T-helper 1 cell treated with Interleukin-12 subunit alpha and Interleukin-12 subunit beta and Interleukin-4 antibody, amounts not matched to agents 30 μg/mL and 1 μg/mL, for 36 hours (primary cell): ENCODE results near the gene CAPS.

Experiments
- H3K27ac Mint-ChIP-seq: one replicate; pipeline ENCODE4 v1.8.0; 2021; ENCODE audit warnings: mild to moderate bottlenecking, mixed read lengths
- H3K27me3 Mint-ChIP-seq: one replicate; pipeline ENCODE4 v1.8.0; 2021; ENCODE audit warnings: low read depth, mixed read lengths
- H3K36me3 Mint-ChIP-seq: one replicate; pipeline ENCODE4 v1.8.0; 2021; ENCODE audit warnings: low read depth, mixed read lengths
- H3K4me1 Mint-ChIP-seq: one replicate; pipeline ENCODE4 v1.8.0; 2021; ENCODE audit warnings: low read depth, mixed read lengths
- H3K4me3 Mint-ChIP-seq: one replicate; pipeline ENCODE4 v1.8.0; 2021; ENCODE audit warnings: mild to moderate bottlenecking, moderate library complexity, mixed read lengths
- H3K9me3 Mint-ChIP-seq: one replicate; pipeline ENCODE4 v1.8.0; 2021; ENCODE audit warnings: mixed read lengths

CAPS gene

DNA sequence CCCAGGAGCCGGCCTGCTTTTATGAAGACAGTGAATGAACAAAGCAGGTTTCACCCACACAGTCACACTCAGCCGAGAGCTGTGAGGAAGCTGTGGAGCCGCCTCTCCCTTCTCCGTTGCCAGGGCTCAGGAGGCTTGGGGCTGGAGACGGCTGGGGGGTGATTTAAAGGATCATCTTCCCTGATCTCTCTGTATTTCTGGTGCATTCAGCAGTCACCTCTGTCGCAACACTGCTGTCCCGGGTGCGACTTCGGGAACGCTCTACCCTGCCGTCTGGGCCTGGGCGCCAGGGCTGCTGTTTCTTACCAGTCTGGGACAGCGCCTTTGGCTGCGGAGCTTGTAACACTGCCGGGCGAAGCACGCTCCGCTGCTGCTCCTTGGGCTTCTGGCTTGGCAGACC, 18.1 kb downstream of the CAPS start:
- Mint-ChIP-seq H3K4me3 (no peak overlapping the region), H3K4me1 (no peaks in the 10 kb centered on the region), H3K9me3 (no peaks in the 10 kb centered on the region), H3K27ac (no peak overlapping the region), H3K27me3 (no peaks in the 10 kb centered on the region), H3K36me3 (peaks cover 7% of the 10 kb centered on the region)

DNA sequence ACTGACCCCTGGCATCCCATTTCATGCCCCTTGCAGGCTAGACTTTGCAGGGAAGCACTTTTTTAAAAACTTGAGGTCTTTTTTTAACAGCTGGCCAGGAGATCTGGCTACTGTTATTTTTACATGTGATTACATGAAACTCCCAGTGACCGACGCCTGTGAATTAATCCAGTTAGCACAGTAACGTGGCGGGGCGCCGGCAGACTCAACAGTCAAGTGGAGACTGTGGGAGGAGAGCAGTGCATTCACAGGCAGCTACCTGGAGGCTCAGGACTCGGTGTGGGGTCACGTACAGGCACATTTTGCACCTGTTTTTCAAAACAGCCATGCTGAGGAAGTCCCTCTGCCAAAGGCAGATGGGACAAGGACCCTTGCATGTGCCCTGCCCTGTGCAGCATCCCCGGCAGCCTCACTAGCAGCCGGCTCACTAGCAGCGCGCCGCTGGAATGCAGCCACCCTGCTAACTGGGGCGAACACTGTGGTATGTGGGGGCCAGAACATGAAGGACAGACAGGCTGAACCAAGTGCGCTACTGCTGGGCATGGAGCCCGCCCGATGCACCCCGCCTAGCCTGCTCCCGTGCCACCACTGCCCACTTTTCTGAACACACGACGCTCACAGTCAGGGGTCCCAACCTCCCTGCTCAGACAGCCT, 18.7 kb downstream of the CAPS start:
- no peaks in the 10 kb centered on the region for H3K9me3 Mint-ChIP-seq
- no peak overlapping the region for H3K27ac Mint-ChIP-seq
- no peaks in the 10 kb centered on the region for H3K4me1 Mint-ChIP-seq
- peaks cover 12% of the 10 kb centered on the region for H3K36me3 Mint-ChIP-seq
- H3K27me3 Mint-ChIP-seq = no peaks in the 10 kb centered on the region
- no peak overlapping the region for H3K4me3 Mint-ChIP-seq

DNA sequence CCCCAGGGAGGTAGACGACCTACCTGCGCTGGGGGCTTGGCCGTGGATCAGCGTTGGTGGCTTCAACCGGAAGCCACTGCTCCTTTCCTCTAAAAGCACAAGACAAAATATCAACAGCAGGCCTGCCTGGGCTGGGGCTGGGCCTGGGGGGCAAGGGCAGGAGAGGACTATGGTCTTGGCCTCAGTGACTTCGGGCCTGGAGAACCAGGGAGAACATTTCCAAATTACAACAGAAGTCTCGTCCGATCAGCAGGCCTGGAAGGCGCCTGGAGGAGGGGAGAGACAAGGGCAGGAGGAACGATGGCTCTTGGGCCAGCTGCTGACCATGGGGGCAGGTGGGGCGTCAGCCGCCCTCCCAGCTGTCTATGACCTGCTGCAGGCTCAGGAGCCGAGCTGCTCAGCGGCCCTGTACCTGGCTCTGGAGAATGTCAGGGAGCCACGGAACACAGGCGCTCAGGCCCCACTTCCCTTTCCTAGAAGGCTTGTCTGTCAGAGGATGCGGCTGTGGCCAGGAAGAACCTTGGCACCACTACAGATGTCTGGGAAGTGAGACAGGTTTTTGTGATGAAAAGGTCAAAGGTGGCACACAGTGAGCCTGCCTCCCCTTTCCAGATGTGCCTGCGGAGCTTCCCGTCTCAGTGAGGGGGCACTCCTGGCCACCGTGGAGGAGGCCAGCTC, 19.5 kb downstream of the CAPS start:
- Mint-ChIP-seq H3K36me3 (peaks cover 9% of the 10 kb centered on the region), H3K4me1 (no peaks in the 10 kb centered on the region), H3K27me3 (no peaks in the 10 kb centered on the region), H3K27ac (no peak overlapping the region), H3K4me3 (no peak overlapping the region), H3K9me3 (no peaks in the 10 kb centered on the region)

DNA sequence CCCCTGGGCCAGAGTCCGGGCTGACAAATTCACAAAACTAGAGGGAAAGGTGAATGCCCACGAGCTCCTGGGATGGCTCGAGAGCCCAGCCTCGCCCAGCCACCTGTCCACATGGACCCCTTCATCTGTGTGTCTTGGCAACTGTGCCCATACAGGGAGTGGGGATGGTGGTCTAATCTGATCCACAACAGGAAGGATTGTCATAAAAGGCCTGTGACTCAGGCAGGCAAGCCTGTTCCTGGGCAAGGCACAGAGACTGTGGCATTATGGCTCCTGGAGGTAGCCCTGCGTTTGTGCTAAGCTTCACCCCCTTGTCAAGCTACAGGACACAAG, 20.0 kb downstream of the CAPS start:
- Mint-ChIP-seq H3K27me3 (no peaks in the 10 kb centered on the region), H3K27ac (no peak overlapping the region), H3K36me3 (peaks cover 7% of the 10 kb centered on the region), H3K4me1 (no peaks in the 10 kb centered on the region), H3K4me3 (no peak overlapping the region), H3K9me3 (no peaks in the 10 kb centered on the region)

DNA sequence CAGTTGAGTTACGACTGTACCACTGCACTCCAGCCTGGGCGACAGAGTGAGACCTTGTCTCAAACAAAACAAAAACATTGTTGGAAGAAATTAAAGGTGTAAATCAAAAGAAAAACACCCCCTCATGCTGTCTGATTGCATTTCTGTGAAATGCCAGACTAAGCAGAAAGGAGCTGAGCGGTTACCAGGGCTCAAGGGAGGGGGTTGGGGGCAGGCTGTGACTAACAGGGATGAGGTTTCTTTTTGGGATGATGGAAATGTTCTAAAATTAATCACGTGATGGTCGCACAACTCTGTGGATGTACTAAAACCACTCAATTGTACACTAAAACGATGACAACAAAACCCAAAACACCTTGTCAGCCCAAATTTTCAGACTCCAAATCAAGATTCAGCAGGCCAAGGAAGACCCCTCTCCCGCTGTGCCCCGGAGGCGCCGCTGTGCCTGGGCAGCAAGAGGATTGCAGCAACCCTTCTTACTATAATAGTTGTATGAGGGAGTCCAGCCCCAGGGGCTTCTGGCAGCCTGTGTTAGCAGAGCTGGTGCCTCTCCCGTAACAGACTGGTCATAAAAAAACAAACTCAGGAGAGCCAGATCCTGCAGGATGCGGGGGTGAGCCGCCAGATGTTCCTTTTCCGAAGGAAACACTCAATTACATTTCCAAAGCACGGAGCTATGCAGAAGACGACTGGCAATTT, 20.9 kb downstream of the CAPS start:
- no peak overlapping the region for H3K27ac Mint-ChIP-seq
- H3K27me3 Mint-ChIP-seq = no peaks in the 10 kb centered on the region
- H3K9me3 Mint-ChIP-seq = no peaks in the 10 kb centered on the region
- H3K36me3 Mint-ChIP-seq = peaks cover 7% of the 10 kb centered on the region
- H3K4me3 Mint-ChIP-seq = no peak overlapping the region
- H3K4me1 Mint-ChIP-seq = no peaks in the 10 kb centered on the region

DNA sequence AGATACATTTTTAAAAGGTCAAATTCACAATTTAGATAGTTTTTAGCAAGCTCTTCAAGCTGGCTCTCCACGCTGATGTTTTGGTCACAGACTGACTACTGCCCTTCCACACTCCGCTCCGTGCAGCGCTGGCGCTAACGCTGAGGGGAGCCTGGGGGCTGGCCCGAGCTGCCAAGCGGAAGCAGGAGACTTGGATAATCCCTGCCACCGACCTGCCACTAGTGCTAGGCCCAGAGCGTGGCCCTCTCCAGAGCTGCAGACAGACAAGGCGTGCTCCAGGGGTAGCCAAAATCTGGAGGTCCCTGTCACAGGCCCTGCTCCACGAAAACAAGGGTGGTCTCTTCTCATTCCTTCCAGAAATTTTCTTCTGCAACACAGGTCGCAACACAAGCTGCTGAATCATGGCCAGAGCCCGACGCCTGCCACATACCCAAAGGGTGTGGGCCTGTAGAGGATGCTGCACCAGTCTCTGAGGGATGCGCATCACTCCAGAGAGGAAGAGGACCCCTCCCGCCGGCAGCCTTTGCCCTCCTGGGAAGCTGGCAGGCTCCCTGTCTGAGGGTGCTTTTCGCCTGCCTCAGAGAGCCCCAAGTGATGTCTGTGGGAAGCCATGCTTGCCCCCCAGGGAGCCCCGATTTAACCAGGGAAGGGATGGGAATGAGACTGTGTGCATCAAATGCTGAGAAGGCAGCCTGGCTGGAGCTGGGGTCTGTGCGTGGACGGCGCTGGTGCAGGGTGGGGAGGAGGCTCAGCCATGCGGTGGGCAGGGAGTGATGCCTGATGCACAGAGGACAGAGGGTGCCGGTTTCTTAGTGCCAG, 21.6 kb downstream of the CAPS start:
- H3K9me3 Mint-ChIP-seq = no peaks in the 10 kb centered on the region
- no peak overlapping the region for H3K4me3 Mint-ChIP-seq
- H3K36me3 Mint-ChIP-seq = peaks cover 7% of the 10 kb centered on the region
- H3K27me3 Mint-ChIP-seq = no peaks in the 10 kb centered on the region
- H3K27ac Mint-ChIP-seq = no peak overlapping the region
- no peaks in the 10 kb centered on the region for H3K4me1 Mint-ChIP-seq

DNA sequence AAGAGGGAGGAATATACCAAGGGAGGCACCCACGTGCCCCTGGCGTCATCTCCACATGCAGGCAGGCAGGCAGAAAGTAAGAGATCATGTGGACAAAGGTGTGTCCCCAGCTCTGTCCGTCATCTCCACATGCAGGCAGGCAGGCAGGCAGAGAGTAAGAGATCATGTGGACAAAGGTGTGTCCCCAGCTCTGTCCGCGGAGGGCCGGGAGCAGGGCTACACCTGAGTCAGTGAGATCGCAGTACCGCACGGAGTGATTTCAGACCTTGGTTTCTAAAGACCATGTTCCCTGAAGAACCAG, 22.2 kb downstream of the CAPS start:
- H3K27me3 Mint-ChIP-seq = no peaks in the 10 kb centered on the region
- no peaks in the 10 kb centered on the region for H3K4me1 Mint-ChIP-seq
- H3K9me3 Mint-ChIP-seq = no peaks in the 10 kb centered on the region
- H3K4me3 Mint-ChIP-seq = no peak overlapping the region
- H3K36me3 Mint-ChIP-seq = peaks cover 8% of the 10 kb centered on the region
- H3K27ac Mint-ChIP-seq = no peak overlapping the region

DNA sequence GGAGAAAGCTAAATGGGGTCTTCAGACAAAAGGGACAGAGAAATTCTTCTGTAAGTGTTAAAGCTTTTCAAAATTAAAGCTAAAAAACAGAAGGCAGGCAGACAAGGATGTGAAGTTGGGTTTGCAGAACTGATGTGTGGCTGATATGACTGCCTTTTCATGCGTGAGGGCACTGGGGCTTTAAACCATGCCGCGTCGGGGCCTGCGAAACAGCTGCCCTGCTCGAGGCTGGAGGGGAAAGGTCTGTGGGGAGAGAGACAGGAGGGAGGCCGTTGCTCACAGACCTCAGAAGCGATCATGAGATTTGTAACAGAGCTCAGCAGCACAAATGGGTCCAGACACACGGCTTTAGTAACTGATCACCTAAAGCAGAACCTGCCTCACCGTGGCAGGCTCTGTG, 23.5 kb downstream of the CAPS start:
- no peaks in the 10 kb centered on the region for H3K27me3 Mint-ChIP-seq
- peak overlapping the region; percentile 38 for H3K27ac Mint-ChIP-seq
- no peak overlapping the region for H3K4me3 Mint-ChIP-seq
- H3K36me3 Mint-ChIP-seq = peaks cover 11% of the 10 kb centered on the region
- H3K4me1 Mint-ChIP-seq = peaks cover 3% of the 10 kb centered on the region
- no peaks in the 10 kb centered on the region for H3K9me3 Mint-ChIP-seq

DNA sequence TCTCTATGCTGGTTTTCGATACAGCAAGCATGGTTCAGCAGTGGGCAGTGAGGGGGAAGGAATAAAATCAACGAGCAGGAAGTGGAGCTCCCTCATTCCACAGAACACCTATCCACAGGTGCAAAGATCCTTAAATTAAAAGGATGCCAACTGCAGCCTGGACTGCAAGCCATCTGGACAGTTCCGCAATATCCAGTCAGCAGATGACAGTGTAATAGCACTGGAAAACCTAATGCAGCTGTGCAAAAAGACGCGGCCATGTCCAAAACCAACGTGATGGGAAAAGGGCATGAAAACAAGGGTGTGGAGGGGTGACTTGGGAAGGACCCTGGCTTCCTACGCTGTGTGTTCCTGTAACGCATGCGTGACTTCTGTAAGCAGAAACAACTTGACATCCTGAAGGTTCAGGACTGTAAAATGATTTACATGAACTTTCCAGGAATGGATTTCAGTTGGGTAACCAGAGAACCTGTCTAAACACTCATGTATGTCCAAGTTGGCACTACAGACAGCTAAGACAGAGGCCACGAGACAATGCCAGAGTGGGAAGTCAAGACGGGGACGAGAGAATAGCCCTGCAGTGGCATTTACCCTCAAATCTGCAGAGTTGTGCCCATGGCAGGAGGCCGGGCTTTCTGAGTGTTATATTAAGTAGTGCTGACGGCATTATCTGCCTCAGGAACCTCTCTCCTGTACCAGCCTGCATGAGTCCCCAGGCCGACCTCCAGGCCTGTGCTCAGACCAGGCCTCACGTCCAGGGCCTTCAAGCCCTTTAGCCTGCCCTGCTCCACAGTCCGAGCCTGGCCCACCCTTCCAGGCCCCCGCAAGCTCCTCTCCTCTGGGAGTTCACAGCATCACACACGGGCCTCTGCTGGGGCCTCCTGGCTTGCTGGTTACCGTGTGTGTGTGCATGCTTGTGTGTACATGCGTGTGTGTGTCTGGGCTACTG, 26.5 kb downstream of the CAPS start:
- Mint-ChIP-seq H3K4me3 (no peak overlapping the region), H3K36me3 (peaks cover 12% of the 10 kb centered on the region), H3K27ac (no peak overlapping the region), H3K27me3 (no peaks in the 10 kb centered on the region), H3K4me1 (peaks cover 5% of the 10 kb centered on the region), H3K9me3 (no peaks in the 10 kb centered on the region)

DNA sequence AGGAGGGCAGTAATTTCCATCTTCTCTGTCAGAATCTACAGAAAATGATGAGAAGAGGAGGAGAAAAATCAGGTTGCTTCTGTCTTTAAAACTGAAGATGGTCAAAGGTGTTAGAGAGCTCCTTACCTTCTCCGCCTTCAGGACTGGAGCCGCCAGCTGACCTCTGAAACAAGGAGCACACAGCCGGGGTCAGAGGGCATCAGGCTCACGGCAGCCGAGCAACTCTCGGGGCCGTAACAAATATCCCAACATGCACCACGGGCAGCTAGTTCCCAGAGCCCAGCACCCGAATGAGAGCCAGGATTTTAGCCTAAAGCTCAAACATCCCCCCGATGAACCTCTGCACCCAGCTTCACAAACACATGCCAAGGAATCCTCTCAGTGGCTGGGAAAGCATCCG, 27.6 kb downstream of the CAPS start:
- Mint-ChIP-seq H3K36me3 (peaks cover 16% of the 10 kb centered on the region), H3K27ac (no peak overlapping the region), H3K4me1 (peaks cover 5% of the 10 kb centered on the region), H3K4me3 (no peak overlapping the region), H3K27me3 (no peaks in the 10 kb centered on the region), H3K9me3 (no peaks in the 10 kb centered on the region)

DNA sequence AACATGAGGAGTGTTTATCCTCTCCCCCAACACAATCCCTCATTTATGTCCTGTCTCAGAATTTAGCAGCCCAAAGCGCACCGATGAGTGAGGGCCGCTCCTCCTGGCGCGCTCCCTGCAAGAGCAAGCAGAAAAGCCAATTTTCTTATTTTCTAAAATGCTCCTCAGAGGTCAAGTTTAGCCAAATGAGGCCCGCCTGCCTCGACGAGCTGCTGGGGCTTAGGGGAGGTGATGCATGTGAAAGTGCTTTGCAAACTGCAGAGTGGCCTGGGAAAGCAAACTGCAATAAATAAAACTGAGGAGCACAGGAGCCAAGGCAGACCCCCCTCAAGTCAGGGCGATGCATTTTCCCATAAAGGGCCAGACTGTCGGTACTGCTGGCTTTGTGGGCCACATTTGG, 29.0 kb downstream of the CAPS start:
- no peak overlapping the region for H3K4me3 Mint-ChIP-seq
- H3K27me3 Mint-ChIP-seq = no peaks in the 10 kb centered on the region
- no peak overlapping the region for H3K27ac Mint-ChIP-seq
- H3K36me3 Mint-ChIP-seq = peaks cover 14% of the 10 kb centered on the region
- no peaks in the 10 kb centered on the region for H3K9me3 Mint-ChIP-seq
- H3K4me1 Mint-ChIP-seq = peaks cover 13% of the 10 kb centered on the region

DNA sequence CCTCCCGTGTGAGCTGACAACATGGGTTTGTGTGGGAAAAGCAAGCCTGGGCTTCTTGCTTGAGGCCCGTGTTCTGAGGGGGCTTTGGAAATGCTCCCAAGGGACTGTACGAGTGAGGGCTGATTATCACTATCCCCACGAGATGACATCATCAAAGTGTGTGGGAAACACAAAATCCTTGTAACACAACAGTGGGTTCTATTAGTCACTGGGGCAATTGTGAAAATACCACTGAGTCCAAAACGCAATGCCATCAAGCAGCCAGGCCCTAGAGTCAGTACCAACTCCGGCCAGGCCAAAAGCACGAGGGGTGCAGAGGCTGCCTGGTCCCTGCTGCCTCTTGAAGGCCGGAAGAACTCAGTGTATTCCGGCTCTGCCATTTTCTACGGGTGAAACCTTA, 29.6 kb downstream of the CAPS start:
- H3K36me3 Mint-ChIP-seq = peaks cover 16% of the 10 kb centered on the region
- H3K27ac Mint-ChIP-seq = no peak overlapping the region
- H3K4me1 Mint-ChIP-seq = peaks cover 16% of the 10 kb centered on the region

DNA sequence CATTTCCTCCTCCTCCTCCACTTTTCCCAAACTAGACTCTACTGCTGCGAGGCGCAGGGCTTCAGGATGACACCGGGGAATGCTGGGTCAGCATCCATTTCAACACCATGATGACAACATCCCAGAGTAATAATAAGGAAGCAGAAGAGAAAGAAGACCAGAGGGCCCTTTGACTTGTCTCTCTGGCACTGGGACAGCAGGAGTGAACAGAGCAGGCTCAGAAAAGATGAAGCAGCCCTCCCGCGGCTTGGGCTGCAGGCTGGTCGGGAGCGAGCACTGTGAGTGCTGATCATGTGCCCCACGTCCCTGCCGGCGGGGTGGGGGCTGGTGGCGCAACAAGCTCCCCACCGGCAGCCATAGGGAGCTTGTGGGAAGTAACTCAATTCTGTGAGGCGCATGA, 33.4 kb downstream of the CAPS start:
- Mint-ChIP-seq H3K4me3 (no peak overlapping the region), H3K9me3 (no peaks in the 10 kb centered on the region), H3K27me3 (no peaks in the 10 kb centered on the region), H3K4me1 (peaks cover 49% of the 10 kb centered on the region), H3K27ac (peak overlapping the region; percentile 76), H3K36me3 (peaks cover 16% of the 10 kb centered on the region)

More for the DNA sequence above, 29.6 kb downstream of the CAPS start:
- H3K27me3 Mint-ChIP-seq = no peaks in the 10 kb centered on the region
- H3K4me3 Mint-ChIP-seq = no peak overlapping the region
- no peaks in the 10 kb centered on the region for H3K9me3 Mint-ChIP-seq
